Activated gamma-delta T cell treated with Interleukin-2 at 50 U/mL for 16 hours (primary cell): Measurements from ENCODE around the gene PAM16.

ENCODE experiments used
- DNase-seq: peaks from one replicate; pipeline ENCODE4 v3.0.0-alpha.2; 2020

PAM16 gene

DNA sequence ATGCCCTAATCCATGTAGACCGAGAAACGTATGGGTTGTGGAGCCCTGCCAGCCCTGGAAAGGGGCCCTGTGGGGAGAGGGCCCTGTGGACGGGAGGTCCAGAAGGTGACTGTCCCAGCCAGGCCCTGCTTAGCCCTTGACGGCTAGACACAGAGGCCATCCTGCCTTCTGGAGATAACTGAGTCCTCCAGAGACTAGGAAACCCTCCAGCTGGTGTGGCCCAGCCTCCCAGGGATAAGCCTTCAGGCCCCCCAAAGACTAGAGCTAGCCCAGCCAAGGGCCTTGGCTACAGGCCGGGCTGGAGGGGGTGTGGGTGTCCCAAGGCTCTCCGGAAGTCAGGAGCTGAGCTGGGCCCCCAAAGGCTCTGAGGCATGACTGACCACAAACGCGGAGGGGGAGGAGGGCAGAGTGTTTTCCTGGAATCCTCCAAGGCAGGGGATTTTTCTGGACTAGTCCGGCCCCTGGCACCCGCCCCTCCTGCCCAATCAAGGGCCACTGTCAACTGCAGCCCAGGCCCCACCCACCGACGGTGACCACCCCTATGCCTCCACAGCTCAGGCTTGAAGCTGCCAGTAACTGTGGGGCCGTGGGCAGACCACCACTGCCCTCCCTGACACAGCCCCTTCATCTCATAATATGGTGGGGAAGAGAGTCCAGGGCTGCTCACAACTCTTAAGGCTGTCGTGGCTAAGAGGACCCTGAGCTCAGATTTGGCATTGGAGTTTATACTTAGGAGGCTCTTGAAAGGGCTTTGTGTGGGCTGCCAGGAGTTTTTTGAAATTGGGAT is 19.6 kb upstream of the PAM16 start:
- no peak for DNase-seq

GRCh38 chr16:4370151-4370550 is 19.0 kb upstream of the PAM16 start:
- DNase-seq: no peak

DNA sequence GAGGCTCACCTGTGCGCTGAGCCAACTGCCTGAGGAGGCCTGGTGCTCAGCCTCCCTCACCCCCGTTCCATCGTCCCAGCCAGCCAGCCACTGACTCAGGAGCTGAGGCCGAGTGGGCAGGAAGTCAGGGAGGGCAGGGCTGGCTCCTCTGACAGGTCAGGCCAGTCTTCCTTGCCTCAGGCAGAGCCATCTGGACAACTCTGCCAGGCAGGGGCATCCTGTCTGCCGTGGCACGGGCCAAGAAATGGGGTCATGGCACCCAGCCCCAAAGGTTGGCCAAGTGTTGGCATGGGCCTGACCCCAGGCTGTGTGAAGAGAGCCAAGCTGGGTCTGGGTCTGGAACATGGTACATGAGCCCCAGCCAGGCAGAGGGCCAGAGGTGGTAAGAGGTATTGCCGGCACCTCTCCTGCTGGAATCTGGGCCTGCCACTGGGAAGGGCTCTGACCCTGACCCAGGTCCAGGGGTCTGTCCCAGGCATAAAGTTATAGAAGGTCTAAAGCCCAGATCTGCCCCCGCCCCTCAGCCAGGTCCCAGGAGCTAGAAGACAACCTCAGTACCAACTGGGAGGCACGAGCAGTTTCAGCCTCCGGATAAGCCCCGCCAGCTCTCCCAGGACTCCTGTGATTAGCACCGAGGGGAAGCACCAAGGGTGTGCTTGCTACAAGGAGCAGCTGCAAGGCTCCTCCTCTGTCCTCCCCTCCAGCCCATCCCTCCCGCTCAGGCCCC is 18.0 kb upstream of the PAM16 start:
- no peak for DNase-seq

- no peak for DNase-seq
These were observed 16.3 kb upstream of the PAM16 start for GRCh38 chr16:4367393-4367856.

DNA sequence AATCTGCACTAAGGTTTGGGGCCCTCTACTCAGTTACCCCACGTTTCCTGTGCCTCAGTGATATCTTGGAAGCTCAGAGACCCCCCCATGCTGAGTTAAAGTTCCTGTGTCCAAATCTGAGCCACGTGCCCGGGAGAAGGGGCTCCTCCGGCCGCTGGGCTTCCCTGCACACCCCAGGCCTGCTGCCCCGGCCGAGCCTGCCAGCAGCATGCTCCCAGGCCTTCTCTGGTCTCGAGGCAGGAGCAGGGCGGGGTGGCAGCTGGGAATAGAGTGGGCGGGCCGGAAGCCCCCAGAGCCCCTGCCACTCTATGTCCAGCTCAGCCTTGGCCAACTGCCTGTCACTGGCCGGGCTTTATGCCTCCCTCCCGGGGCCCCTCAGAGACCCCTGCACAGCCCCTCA is 14.9 kb upstream of the PAM16 start:
- no peak for DNase-seq

- no peak for DNase-seq
These were observed 14.5 kb upstream of the PAM16 start for GRCh38 chr16:4365615-4366014.

DNA sequence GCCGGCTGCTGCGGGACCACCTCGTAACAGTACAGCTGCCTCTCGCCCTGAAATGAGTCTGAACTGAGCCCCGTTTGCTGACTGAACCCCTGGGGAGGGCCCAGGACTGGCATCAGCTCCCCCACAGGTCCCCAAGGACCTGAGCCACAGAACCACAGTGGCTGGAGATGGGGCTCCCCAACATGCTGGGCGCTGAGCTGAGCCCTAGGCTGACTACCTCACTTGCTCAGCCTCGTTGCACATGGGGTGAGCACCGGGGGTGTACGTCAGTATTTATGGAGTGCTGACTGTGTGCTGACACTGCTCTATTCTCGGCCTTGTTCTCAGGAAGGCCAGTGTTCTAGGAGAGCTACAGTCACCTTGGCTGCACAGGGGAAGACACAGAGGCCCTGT is 13.9 kb upstream of the PAM16 start:
- no peak for DNase-seq

GRCh38 chr16:4364196-4365013 is 13.3 kb upstream of the PAM16 start:
- DNase-seq: no peak

DNA sequence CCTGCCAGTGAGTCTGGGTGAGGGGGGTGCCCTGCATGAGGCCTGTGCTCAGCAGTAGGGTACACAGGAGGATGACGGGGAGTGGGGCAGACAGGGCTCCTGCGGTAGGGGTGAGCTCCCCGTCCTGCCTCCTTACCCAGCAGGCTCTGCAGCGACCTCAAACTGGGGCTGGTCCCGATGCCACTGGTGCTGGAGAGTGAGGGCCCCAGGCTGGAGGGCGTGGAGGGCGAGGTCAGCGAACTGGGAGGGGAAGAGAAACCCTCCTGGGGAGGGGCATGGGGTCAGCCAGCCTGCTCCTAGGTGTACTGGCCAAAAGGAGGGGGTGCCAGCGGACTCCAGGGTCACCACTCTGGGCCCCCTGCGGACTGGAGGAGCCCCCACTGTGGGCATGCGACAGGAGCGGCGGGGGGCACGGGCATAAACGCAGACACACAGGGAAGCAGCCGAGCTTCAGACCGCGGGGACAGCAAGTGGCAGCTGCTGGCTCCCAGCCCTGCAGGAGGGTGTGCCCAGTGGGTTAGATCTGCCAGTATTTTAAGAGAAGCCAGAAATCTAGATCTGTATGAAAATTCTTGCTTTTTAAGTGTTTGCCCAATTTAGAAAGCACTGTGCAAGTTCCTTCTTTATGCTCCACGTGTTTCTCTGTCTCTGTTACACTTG is 11.5 kb upstream of the PAM16 start:
- no peak for DNase-seq

DNA sequence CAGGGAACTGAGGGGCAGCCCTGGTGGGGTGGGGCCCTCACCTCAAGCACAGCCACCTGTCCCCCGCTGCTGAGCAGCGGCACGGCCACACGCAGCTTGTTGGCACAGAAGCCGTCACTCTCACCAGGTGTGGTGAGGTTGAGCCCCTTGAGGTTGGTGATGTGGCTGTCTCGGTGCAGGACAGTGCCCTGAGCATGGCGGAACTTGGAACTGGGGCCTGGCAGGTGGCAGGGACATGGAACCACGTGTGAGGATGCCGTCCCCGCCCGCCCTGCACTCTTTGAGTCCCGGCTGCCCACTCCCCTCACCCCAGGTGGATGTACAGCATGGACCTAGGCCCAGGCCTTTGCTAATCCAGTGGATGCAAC is 10.8 kb upstream of the PAM16 start:
- DNase-seq: no peak

GRCh38 chr16:4361033-4361943 is 10.2 kb upstream of the PAM16 start:
- DNase-seq: no peak

DNA sequence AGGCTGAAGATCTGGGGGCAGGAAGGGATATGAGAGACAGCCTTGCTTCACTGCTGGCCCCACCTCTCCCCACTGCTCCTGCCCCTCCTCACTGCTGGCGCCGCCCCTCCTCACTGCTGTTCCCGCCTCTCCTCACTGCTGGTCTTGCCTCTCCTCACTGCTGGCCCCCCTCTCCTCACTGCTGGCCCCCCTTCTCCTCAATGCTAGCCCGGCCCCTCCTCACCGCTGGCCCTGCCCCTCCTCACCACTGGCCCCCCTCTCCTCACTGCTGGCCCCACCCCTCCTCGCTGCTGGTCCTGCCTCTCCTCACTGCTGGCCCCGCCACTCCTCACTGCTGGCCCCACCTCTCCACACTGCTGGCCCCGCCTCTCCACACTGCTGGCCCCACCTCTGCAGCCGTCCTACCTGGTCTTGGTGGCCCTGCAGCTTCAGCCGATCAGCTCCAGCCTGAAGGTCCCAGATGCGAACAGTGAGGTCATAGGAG is 9.5 kb upstream of the PAM16 start:
- no peak for DNase-seq

- no peak for DNase-seq
These were observed 8.8 kb upstream of the PAM16 start for GRCh38 chr16:4359914-4360313.

- peak; percentile 70 for DNase-seq
These were observed 7.9 kb upstream of the PAM16 start for GRCh38 chr16:4358831-4359561.

- no peak for DNase-seq
These were observed 7.1 kb upstream of the PAM16 start for GRCh38 chr16:4358236-4358635.

GRCh38 chr16:4356820-4357219 is 5.7 kb upstream of the PAM16 start:
- DNase-seq: no peak

DNA sequence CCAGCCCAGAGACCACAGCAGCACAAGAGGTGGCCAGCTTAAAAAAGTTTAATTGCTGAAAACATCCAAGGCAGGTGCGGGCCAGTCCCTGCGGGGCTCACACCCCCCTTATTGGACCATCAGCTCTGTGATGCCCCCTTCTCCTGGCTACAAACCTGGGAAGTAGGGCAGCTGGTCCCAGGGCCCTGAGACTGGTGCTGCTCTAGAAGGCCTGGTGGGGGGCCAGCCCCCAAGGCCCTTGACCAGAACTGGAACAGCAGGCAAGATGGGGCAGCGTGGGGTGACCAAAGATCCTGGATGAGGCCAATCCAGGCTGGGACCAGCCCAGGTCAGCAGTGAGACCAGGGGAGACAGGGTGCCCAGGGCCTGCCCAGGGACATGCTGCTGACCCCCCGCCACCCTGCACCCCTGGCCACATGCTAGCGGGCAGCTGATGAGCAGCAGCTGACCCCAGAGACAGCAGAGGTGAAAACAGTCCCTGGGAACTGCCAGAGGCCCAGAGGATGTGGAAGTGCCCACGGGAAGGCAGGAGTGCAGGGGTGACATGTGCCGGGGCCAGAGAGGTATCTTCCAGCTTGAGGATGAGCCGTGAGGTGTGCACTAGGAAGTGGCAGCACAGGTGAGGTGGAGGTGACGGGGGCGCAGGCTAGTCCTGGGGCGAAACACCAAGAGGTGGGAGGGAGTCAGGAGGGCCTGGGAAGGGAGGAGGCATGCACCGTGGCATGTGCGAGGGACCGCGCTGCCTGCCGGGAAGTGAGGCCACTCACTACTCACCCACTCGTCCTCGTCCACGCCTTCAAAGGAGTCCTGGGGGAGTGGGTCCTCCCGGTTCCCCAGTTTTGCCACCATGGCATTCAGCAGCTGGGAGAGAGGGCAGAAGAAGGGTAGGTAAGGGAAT is 3.6 kb upstream of the PAM16 start:
- no peak for DNase-seq

DNA sequence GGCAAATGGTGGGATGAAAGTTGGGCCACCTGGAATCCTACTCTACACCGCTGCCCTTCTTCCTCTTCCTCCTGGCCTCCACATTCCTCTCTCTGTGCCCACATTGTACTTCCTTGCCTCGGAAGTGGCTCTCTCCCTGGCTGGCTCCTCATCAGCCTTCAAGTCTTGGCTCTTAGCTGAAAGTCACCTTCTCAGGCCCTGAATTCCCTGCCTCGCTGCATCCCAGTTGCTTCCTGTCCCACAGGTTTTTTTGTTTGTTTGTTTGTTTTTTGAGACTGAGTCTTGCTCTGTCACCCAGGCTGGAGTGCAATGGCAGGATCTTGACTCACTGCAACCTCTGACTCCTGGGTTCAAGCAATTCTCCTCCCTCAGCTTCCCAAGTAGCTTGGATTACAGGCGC is 2.6 kb upstream of the PAM16 start:
- no peak for DNase-seq

- no peak for DNase-seq
These were observed 1.7 kb upstream of the PAM16 start for GRCh38 chr16:4352843-4353242.

DNA sequence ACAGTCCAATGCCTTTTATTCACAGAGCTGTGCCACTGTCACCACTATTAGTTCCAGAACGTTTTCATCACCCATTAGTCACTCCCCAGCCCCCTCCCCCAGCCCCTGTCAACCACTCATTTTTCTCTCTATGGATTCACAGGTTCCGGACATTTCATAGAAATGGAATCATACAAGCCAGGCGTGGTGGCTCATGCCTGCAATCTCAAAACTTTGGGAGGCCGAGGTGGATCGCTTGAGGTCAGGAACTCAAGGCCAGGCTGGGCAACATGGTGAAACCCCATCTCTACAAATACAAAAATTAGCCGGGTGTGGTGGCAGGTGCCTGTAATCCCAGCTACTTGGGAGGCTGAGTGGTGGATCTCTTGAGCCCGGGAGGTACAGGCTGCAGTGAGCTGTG is 759 bp upstream of the PAM16 start:
- no peak for DNase-seq
